K562 (cell line): ENCODE data around the gene LRRTM1. TPM values are rescaled to one million over a fixed set of nuclear protein-coding genes. Genes with fewer than 3 reads are reported as not detected.

ENCODE experiments used
- C11orf30 ChIP-seq: fragments of 450-650 bp; IDR thresholded peaks from 2 replicates; pipeline ENCODE4 v1.6.1; 2016; ENCODE audit warnings: low read depth, mild to moderate bottlenecking
- CREB3 ChIP-seq: fragments of 450-650 bp; conservative IDR thresholded peaks from 2 replicates; pipeline ENCODE4 v1.6.1; 2016; ENCODE audit warnings: missing genetic modification characterization, low read depth, mild to moderate bottlenecking, missing compliant biosample characterization, moderate library complexity
- CTCFL ChIP-seq: IDR thresholded peaks from 2 replicates; pipeline ENCODE4 v1.6.1; 2011; ENCODE audit warnings: borderline replicate concordance, low read depth, mild to moderate bottlenecking, moderate library complexity, low read length; ENCODE audit not compliant: insufficient read depth, poor library complexity, severe bottlenecking
- CXXC5 ChIP-seq: fragments of 250-450 bp; sonication (Bioruptor Pico); IDR thresholded peaks from 2 replicates; pipeline ENCODE4 v1.8.0; 2022; ENCODE audit warnings: inconsistent platforms, mild to moderate bottlenecking, moderate library complexity
- DNMT1 ChIP-seq: fragments of 450-650 bp; IDR thresholded peaks from 2 replicates; pipeline ENCODE4 v1.6.1; 2016; ENCODE audit warnings: antibody characterized with exemption, mild to moderate bottlenecking
- EGR1 ChIP-seq: fragments of 450-650 bp; conservative IDR thresholded peaks from 2 replicates; pipeline ENCODE4 v1.6.1; 2017; ENCODE audit warnings: mild to moderate bottlenecking
- GATAD2A ChIP-seq: fragments of 450-650 bp; IDR thresholded peaks from 2 replicates; pipeline ENCODE4 v1.6.1; 2017
- HNRNPLL ChIP-seq: fragments of 200-400 bp; formaldehyde crosslinking; IDR thresholded peaks from 2 replicates; pipeline ENCODE4 v1.6.1; 2017; ENCODE audit warnings: low read length, low read depth, mild to moderate bottlenecking; ENCODE audit not compliant: poor library complexity, severe bottlenecking
- KLF13 ChIP-seq: fragments of 450-650 bp; IDR thresholded peaks from 2 replicates; pipeline ENCODE4 v1.6.1; 2016; ENCODE audit warnings: missing genetic modification characterization, low read depth, mild to moderate bottlenecking, missing compliant biosample characterization, moderate library complexity, borderline replicate concordance
- KLF16 ChIP-seq: IDR thresholded peaks from 2 replicates; pipeline ENCODE4 v1.6.1; 2016; ENCODE audit warnings: antibody characterized with exemption
- MAFK ChIP-seq: IDR thresholded peaks from 2 replicates; pipeline ENCODE4 v1.6.1; 2011; ENCODE audit warnings: low read length, improper control_type of control experiment
- NR2C2 ChIP-seq, 2 experiments: fragments of 200-800 bp in 1 of 2; sonication (Bioruptor generic) in 1 of 2; sonication (generic) in 1 of 2; formaldehyde crosslinking in 1 of 2; IDR thresholded peaks; 2 replicates each; pipeline versions ENCODE4 v1.6.1 to v1.8.0; 2016 to 2022; ENCODE audit warnings: mild to moderate bottlenecking in 1 of 2, missing compliant biosample characterization in 1 of 2, missing genetic modification characterization in 1 of 2, missing genetic modification reagents in 1 of 2
- POLR3A ChIP-seq: IDR thresholded peaks from 2 replicates; pipeline ENCODE4 v1.6.1; 2011; ENCODE audit warnings: borderline replicate concordance, mild to moderate bottlenecking, moderate library complexity; ENCODE audit not compliant: insufficient read length, insufficient read depth; ENCODE audit errors: extremely low read depth
- RAD21 ChIP-seq, 2 experiments: fragments of 250-450 bp in 1 of 2; fragments of 450-650 bp in 1 of 2; sonication (Bioruptor Pico) in 1 of 2; formaldehyde crosslinking in 1 of 2; IDR thresholded peaks in 1 of 2; conservative IDR thresholded peaks in 1 of 2; 2 replicates each; pipeline versions ENCODE4 v1.4.0 to v1.8.0; 2020 to 2022; ENCODE audit warnings: mild to moderate bottlenecking in 2 of 2, moderate library complexity in 1 of 2
- RNF2 ChIP-seq: sonication (generic); IDR thresholded peaks from 2 replicates; pipeline ENCODE4 v1.6.1; 2016
- SP1 ChIP-seq: sonication (generic); formaldehyde crosslinking; IDR thresholded peaks from 2 replicates; pipeline ENCODE4 v1.8.1; 2022; ENCODE audit warnings: mild to moderate bottlenecking, missing genetic modification reagents
- SPI1 ChIP-seq: IDR thresholded peaks from 2 replicates; pipeline ENCODE4 v1.6.1; 2011; ENCODE audit warnings: low read depth, low read length, control low read depth, borderline replicate concordance
- THRB ChIP-seq: fragments of 450-650 bp; formaldehyde crosslinking; conservative IDR thresholded peaks from 2 replicates; pipeline ENCODE4 v1.4.0; 2022; ENCODE audit warnings: mild to moderate bottlenecking, missing genetic modification characterization
- TRIM28 ChIP-seq: fragments of 450-650 bp; IDR thresholded peaks from 2 replicates; pipeline ENCODE4 v1.6.1; 2017
- ZBTB33 ChIP-seq: sonication (generic); formaldehyde crosslinking; IDR thresholded peaks from 2 replicates; pipeline ENCODE4 v1.8.1; 2023; ENCODE audit warnings: mild to moderate bottlenecking, missing genetic modification reagents
- ZNF121 ChIP-seq: sonication (generic); formaldehyde crosslinking; conservative IDR thresholded peaks from 2 replicates; pipeline ENCODE4 v1.8.0; 2022; ENCODE audit warnings: missing genetic modification reagents
- ZNF584 ChIP-seq: fragments of 200-800 bp; sonication (Bioruptor generic); IDR thresholded peaks from 2 replicates; pipeline ENCODE4 v1.6.1; 2016; ENCODE audit warnings: low read depth, mild to moderate bottlenecking, missing genetic modification characterization, missing compliant biosample characterization
- ZNF644 ChIP-seq: fragments of 200-800 bp; sonication (Bioruptor generic); IDR thresholded peaks from 2 replicates; pipeline ENCODE4 v1.6.1; 2016; ENCODE audit warnings: low read depth, missing genetic modification characterization, missing compliant biosample characterization
- polyA plus RNA-seq, 8 experiments: library from polyadenylated mRNA; depleted of rRNA in 4 of 8; stranded (reverse) in 5 of 8; unstranded in 3 of 8; fragments of >200 nt; fragmentation: Nextera tagmentation in 2 of 8; fragmentation: Illumina TruSeq in 1 of 8; extraction: Ambion mirVana in 2 of 8; extraction: Trizol in 1 of 8; gene quantifications; 2 replicates each; pipeline versions ENCODE4 v1.2.1 to v1.2.3, GENCODE V29; 2011 to 2014; ENCODE audit warnings: inconsistent platforms in 1 of 8, missing spikeins in 1 of 8
- total RNA-seq, 7 experiments: library from RNA; depleted of rRNA in 6 of 7; stranded (reverse); fragments of >200 nt in 6 of 7; fragmentation: Illumina TruSeq in 2 of 7; extraction: Trizol in 2 of 7; gene quantifications; 2 replicates each; pipeline versions ENCODE4 v1.2.1 to v1.2.3, GENCODE V29; 2011 to 2021; ENCODE audit warnings: low replicate concordance in 1 of 7

Gene LRRTM1
- total and polyA plus RNA-seq, 9 of the 15 experiments (the other 6 are each of a cell fraction or from before 2014, with no cell fraction given), result 0.07 to 0.33 (median 0.11) TPM; not detected in 6

GRCh38 chr2:80312282-80312839, 7.8 kb upstream of the LRRTM1 start (continued):
- TF ChIP-seq CREB3 (tag), result no peak
- TF ChIP-seq NR2C2 (CRISPR knock-in tag; IDR thresholded peaks at IDR 0.05), result no peak
- TF ChIP-seq NR2C2 (tag; IDR thresholded peaks at IDR 0.05), result peak; percentile 48
- TF ChIP-seq RNF2, result no peak
- TF ChIP-seq EGR1, result no peak
- peak; percentile 78; the same call in 1 of the 2 replicates for TF ChIP-seq ZNF644 (tag)
- no peak for TF ChIP-seq CTCFL
- no peak for TF ChIP-seq ZBTB33 (CRISPR knock-in tag)
- TF ChIP-seq POLR3A, result no peak
- no peak for TF ChIP-seq TRIM28
- 0 out of 2 replicates have a peak, but pooled peaks have one; percentile 38 for TF ChIP-seq GATAD2A
- no peak for TF ChIP-seq KLF13 (tag)
- no peak for TF ChIP-seq SP1 (CRISPR knock-in tag)
- no peak for TF ChIP-seq MAFK
- TF ChIP-seq ZNF584 (CRISPR knock-in tag), result no peak
- TF ChIP-seq KLF16, result no peak
- TF ChIP-seq CXXC5, result peak; percentile 42; the same call in 1 of the 2 replicates
- no peak for TF ChIP-seq HNRNPLL
- peak; percentile 36; the same call in 1 of the 2 replicates for TF ChIP-seq C11orf30
- no peak for TF ChIP-seq DNMT1
- no peak for TF ChIP-seq SPI1
- no peak for TF ChIP-seq RAD21 (CRISPR knock-in tag; conservative IDR thresholded peaks at IDR 0.05 in 1 of 2, IDR thresholded peaks at IDR 0.05 in 1 of 2)
- no peak for TF ChIP-seq THRB (CRISPR knock-in tag)
- no peak for TF ChIP-seq ZNF121 (CRISPR knock-in tag)
